Testis (tissue), 2 donors: ENCODE measurements around the gene RIPOR2.

Experiments used
- POLR2A ChIP-seq: fragments of 450-650 bp; IDR thresholded peaks from one replicate; pipeline ENCODE4 v1.6.1; 2017; ENCODE audit warnings: antibody characterized with exemption, mild to moderate bottlenecking, moderate library complexity
- TF ChIP-seq, protein P1 (sequence below), 3 experiments: fragments of 450-650 bp in 2 of 3; fragments of 200-600 bp in 1 of 3; sonication (generic) in 1 of 3; IDR thresholded peaks; one replicate each; pipeline ENCODE4 v1.5.1; 2016 to 2019; ENCODE audit warnings: antibody characterized with exemption in 3 of 3, mild to moderate bottlenecking in 2 of 3, moderate library complexity in 1 of 3

- TF ChIP-seq, protein P1, sequence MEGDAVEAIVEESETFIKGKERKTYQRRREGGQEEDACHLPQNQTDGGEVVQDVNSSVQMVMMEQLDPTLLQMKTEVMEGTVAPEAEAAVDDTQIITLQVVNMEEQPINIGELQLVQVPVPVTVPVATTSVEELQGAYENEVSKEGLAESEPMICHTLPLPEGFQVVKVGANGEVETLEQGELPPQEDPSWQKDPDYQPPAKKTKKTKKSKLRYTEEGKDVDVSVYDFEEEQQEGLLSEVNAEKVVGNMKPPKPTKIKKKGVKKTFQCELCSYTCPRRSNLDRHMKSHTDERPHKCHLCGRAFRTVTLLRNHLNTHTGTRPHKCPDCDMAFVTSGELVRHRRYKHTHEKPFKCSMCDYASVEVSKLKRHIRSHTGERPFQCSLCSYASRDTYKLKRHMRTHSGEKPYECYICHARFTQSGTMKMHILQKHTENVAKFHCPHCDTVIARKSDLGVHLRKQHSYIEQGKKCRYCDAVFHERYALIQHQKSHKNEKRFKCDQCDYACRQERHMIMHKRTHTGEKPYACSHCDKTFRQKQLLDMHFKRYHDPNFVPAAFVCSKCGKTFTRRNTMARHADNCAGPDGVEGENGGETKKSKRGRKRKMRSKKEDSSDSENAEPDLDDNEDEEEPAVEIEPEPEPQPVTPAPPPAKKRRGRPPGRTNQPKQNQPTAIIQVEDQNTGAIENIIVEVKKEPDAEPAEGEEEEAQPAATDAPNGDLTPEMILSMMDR (IDR thresholded peaks at IDR 0.05) = no peak
- no peak for TF ChIP-seq POLR2A
Measured at GRCh38 chr6:24971067-24971466, 35.3 kb upstream of the RIPOR2 start.
